Ascending aorta (tissue), 2 donors: ENCODE results near the gene DSG4. TPM values are rescaled to one million over a fixed set of nuclear protein-coding genes. Genes with fewer than 3 reads are reported as not detected.

Experiments
- DNase-seq, 2 donors: peaks; one replicate each; pipeline ENCODE4 v3.0.0-alpha.2; 2019; ENCODE audit warnings: low spot score in 2 of 2
- H3K27ac ChIP-seq, 2 donors: fragments of 200-600 bp; sonication (generic); one replicate each; pipeline ENCODE4 v1.5.1; 2016 to 2017; ENCODE audit warnings: mild to moderate bottlenecking in 1 of 2
- H3K27me3 ChIP-seq: fragments of 200-600 bp; sonication (generic); one replicate; pipeline ENCODE4 v1.5.1; 2017
- H3K36me3 ChIP-seq, 2 donors: fragments of 200-600 bp; sonication (generic); one replicate each; pipeline ENCODE4 v1.5.1; 2016
- H3K4me1 ChIP-seq, 2 donors: fragments of 200-600 bp; sonication (generic); one replicate each; pipeline ENCODE4 v1.5.1; 2016 to 2017; ENCODE audit warnings: mild to moderate bottlenecking in 1 of 2
- H3K4me3 ChIP-seq, 2 donors: fragments of 200-600 bp; sonication (generic); one replicate each; pipeline ENCODE4 v1.5.1; 2016 to 2017; ENCODE audit warnings: mild to moderate bottlenecking in 1 of 2
- H3K9me3 ChIP-seq, 2 donors: fragments of 200-600 bp; sonication (generic); one replicate each; pipeline ENCODE4 v1.5.1; 2016
- intact Hi-C: fragments of 100-400 bp; cut with DNase I; formaldehyde crosslinking; loops from one replicate; pipeline ENCODE4 v1.15.1; 2023
- total RNA-seq: library from RNA; depleted of rRNA; stranded (reverse); fragments of >200 nt; gene quantifications from one replicate; pipeline ENCODE4 v1.1.0, GENCODE V29; 2016
- TF ChIP-seq, protein P1 (sequence below), 3 experiments: fragments of 200-600 bp in 2 of 3; fragments of 450-650 bp in 1 of 3; sonication (generic) in 2 of 3; IDR thresholded peaks; one replicate each; pipeline ENCODE4 v1.5.1; 2016 to 2019; ENCODE audit warnings: antibody characterized with exemption in 3 of 3, mild to moderate bottlenecking in 1 of 3, moderate library complexity in 1 of 3

Gene DSG4
- total RNA-seq, 1 donor from 2014 or later, result not detected

DNA sequence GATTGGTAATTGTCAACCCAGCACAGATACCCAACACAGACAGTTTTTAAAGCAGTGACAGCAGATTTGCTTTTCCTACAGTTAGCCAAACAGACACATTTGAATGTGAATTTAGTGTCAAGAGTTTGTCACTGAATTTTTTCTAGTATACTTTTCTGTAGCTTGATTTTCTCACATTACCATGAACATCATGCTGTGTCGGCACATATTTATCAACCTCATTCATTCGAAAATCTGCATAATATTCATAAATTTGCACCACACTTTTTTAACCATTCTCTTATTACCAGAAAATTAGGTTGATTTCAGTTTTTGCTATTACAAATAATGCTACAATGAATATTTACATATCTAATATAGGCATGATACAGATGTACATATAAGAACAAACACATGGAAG lies 43.9 kb downstream of the DSG4 start:
- intact Hi-C loops, result no loop called here
- DNase-seq, result no peak
- no peaks in the 10 kb centered on the region for H3K27me3 ChIP-seq
- H3K36me3 ChIP-seq, result no peaks in the 10 kb centered on the region
- no peak overlapping the region for H3K4me3 ChIP-seq
- H3K27ac ChIP-seq, result no peak overlapping the region
- TF ChIP-seq, protein P1, sequence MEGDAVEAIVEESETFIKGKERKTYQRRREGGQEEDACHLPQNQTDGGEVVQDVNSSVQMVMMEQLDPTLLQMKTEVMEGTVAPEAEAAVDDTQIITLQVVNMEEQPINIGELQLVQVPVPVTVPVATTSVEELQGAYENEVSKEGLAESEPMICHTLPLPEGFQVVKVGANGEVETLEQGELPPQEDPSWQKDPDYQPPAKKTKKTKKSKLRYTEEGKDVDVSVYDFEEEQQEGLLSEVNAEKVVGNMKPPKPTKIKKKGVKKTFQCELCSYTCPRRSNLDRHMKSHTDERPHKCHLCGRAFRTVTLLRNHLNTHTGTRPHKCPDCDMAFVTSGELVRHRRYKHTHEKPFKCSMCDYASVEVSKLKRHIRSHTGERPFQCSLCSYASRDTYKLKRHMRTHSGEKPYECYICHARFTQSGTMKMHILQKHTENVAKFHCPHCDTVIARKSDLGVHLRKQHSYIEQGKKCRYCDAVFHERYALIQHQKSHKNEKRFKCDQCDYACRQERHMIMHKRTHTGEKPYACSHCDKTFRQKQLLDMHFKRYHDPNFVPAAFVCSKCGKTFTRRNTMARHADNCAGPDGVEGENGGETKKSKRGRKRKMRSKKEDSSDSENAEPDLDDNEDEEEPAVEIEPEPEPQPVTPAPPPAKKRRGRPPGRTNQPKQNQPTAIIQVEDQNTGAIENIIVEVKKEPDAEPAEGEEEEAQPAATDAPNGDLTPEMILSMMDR (IDR thresholded peaks at IDR 0.05), result no peak
- H3K4me1 ChIP-seq, result no peaks in the 10 kb centered on the region
- no peaks in the 10 kb centered on the region for H3K9me3 ChIP-seq

DNA sequence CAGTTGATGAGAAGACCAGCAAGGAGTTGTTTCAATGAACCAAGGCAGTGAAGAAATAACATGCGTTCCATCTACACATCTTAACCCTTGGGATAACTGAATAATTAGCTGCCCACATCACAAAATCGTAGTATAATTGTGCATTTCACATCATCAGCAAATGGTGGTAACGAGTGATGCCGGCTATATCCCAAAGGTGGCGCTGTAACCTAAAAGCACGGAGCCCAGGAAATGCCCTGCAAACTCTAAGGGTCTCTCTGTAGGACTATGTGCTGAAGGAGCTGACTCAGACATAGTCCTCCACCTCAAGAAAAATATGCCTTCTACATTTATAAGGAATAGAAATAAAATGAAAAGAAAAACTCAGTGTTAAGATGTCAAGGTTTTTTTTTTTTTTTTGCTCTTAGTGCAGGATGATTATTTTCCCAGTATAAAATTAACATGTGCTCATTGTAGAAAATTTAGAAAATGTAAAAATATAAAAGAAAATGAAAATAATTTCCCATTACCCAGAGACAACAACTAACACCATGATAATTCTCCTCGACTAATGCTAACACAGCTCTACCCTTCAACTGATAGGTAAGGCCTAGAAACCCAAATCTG lies 47.9 kb downstream of the DSG4 start:
- H3K27me3 ChIP-seq, result no peaks in the 10 kb centered on the region
- H3K27ac ChIP-seq, result no peak overlapping the region
- H3K4me1 ChIP-seq, result no peaks in the 10 kb centered on the region
- H3K36me3 ChIP-seq, result no peaks in the 10 kb centered on the region
- no peaks in the 10 kb centered on the region for H3K9me3 ChIP-seq
- DNase-seq, result no peak
- no peak overlapping the region for H3K4me3 ChIP-seq
- intact Hi-C loops, result no loop called here
- TF ChIP-seq, protein P1 (IDR thresholded peaks at IDR 0.05), result no peak

DNA sequence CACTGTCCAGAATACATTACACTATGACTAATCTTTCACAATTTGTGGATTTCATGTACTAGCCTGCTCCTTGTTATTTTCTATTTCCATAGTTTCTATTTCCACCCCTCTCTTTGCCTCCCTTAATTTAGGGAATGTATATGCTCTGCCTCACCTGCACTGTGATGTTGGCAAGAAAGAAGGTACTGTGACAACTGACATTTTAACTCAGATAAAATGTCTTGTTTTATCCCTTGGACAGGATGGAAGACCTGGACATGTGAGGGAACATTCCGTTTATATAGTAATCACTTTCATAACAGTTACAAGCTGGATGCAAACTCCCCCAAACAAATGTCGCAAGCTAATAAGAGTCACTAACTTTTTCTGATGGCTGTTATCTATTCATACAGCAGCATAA lies 49.4 kb downstream of the DSG4 start:
- no peaks in the 10 kb centered on the region for H3K9me3 ChIP-seq
- no peaks in the 10 kb centered on the region for H3K4me1 ChIP-seq
- H3K27ac ChIP-seq, result no peak overlapping the region
- H3K36me3 ChIP-seq, result no peaks in the 10 kb centered on the region
- intact Hi-C loops, result no loop called here
- no peak for DNase-seq
- TF ChIP-seq, protein P1 (IDR thresholded peaks at IDR 0.05), result no peak
- H3K27me3 ChIP-seq, result no peaks in the 10 kb centered on the region
- H3K4me3 ChIP-seq, result no peak overlapping the region

DNA sequence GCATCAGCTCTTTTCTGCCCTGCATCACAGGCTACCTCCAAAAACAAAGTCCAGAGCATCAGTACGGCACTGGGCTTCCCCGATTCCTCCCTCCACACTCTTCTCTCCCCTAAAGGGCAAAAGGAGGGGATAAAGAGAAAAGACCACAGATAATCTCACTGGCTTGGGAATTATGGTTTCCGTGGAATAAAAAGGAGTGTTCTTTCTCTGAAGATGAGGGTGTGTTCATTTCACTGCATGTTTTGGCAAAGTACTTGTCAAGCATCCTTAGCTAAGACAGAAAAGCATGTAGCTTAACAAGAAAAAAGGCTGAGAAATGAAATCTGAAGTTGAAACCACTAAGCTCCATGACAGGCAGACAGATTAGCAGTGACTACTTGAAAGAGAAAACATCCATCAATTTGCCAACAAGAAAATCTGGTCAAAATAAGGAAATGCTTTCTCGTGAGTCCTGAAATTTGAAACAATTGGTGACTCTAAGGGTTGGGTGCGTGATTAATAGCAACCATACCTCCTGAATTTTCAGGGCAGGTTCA lies 50.4 kb downstream of the DSG4 start:
- Histone ChIP-seq H3K4me1 (no peaks in the 10 kb centered on the region), H3K27me3 (no peaks in the 10 kb centered on the region), H3K27ac (no peak overlapping the region), H3K9me3 (no peaks in the 10 kb centered on the region), H3K36me3 (no peaks in the 10 kb centered on the region), H3K4me3 (no peak overlapping the region)
- intact Hi-C loops, result no loop called here
- no peak for DNase-seq
- TF ChIP-seq, protein P1 (IDR thresholded peaks at IDR 0.05), result no peak

DNA sequence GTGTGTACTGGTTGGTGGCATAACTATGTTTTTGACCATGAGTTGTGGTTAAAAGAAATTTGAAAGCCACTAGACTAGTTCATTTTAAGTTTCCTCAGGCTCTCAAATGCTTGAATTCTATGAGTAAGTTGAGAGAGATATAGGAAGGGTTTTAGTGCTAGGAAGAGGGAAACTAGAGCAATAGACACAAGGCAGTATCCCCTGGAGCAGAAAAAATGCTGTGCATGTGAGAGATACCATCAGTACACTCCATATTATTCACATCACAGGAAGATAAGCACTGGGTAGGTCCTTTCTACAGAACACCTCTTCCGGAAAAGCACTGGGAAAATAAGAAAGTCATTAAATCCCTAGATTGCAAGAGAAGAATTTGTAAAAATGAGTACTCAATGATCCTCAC lies 51.6 kb downstream of the DSG4 start:
- Histone ChIP-seq H3K27me3 (no peaks in the 10 kb centered on the region), H3K4me3 (no peak overlapping the region), H3K9me3 (no peaks in the 10 kb centered on the region), H3K36me3 (no peaks in the 10 kb centered on the region), H3K4me1 (no peaks in the 10 kb centered on the region), H3K27ac (no peak overlapping the region)
- TF ChIP-seq, protein P1 (IDR thresholded peaks at IDR 0.05), result no peak
- intact Hi-C loops, result no loop called here
- DNase-seq, result no peak

DNA sequence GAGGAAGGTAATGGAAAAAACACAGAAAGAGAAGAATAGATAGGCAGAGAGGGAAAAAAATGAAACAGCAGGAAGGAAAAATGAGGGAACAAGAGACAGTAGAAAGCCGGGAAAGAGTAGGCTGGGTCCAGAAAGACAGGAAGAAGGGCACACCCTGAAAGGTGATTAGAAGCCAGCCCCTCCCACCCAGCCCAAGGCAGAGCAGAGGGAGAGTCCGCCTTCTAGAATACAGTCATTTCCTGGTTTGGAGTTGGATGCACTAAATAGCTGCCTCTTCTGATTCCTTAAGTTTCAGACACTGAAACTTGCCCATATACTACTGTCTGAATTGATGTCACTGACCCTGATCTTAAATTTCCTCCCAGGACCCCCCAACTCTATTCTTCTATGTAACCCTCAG lies 53.0 kb downstream of the DSG4 start:
- TF ChIP-seq, protein P1 (IDR thresholded peaks at IDR 0.05), result no peak
- H3K9me3 ChIP-seq, result no peaks in the 10 kb centered on the region
- no peaks in the 10 kb centered on the region for H3K27me3 ChIP-seq
- H3K4me3 ChIP-seq, result no peak overlapping the region
- DNase-seq, result no peak
- no peaks in the 10 kb centered on the region for H3K4me1 ChIP-seq
- intact Hi-C loops, result no loop called here
- H3K36me3 ChIP-seq, result no peaks in the 10 kb centered on the region
- no peak overlapping the region for H3K27ac ChIP-seq
